Gastroesophageal sphincter (tissue), 4 donors: ENCODE data around the gene LEPROT. TPM values are rescaled to one million over a fixed set of nuclear protein-coding genes. Genes with fewer than 3 reads are reported as not detected.

ENCODE experiments used
- ATAC-seq: fragments of 150-250 bp; one replicate; pipeline ENCODE4 v1.9.1; 2016; ENCODE audit warnings: mild to moderate bottlenecking, moderate library complexity
- H3K27ac ChIP-seq, 4 donors: fragments of 200-600 bp; sonication (generic) in 3 of 4; 1 replicate in 3 of 4; 2 replicates in 1 of 4; pipeline ENCODE4 v1.5.1; 2016 to 2019
- H3K27me3 ChIP-seq: fragments of 200-600 bp; sonication (generic); one replicate; pipeline ENCODE4 v1.5.1; 2019
- H3K36me3 ChIP-seq, 2 donors: fragments of 200-600 bp; sonication (generic); one replicate each; pipeline ENCODE4 v1.5.1; 2019; ENCODE audit warnings: control low read depth in 1 of 2
- H3K4me1 ChIP-seq, 3 donors: fragments of 200-600 bp; sonication (generic); 1 replicate in 2 of 3; 2 replicates in 1 of 3; pipeline ENCODE4 v1.5.1; 2016 to 2019; ENCODE audit warnings: control low read depth in 2 of 3
- H3K4me3 ChIP-seq, 2 donors: fragments of 200-600 bp; sonication (generic); one replicate each; pipeline ENCODE4 v1.5.1; 2019; ENCODE audit warnings: mild to moderate bottlenecking in 1 of 2, moderate library complexity in 1 of 2
- H3K9me3 ChIP-seq, 3 donors: fragments of 200-600 bp; sonication (generic); one replicate each; pipeline ENCODE4 v1.5.1; 2017 to 2019; ENCODE audit warnings: control low read depth in 2 of 3
- CTCF ChIP-seq, 4 experiments: fragments of 200-600 bp in 2 of 4; fragments of 450-650 bp in 2 of 4; sonication (generic) in 1 of 4; IDR thresholded peaks; one replicate each; pipeline ENCODE4 v1.5.1; 2017 to 2019; ENCODE audit warnings: antibody characterized with exemption in 4 of 4, mild to moderate bottlenecking in 2 of 4, moderate library complexity in 2 of 4
- EP300 ChIP-seq: sonication (generic); formaldehyde crosslinking; IDR thresholded peaks from one replicate; pipeline ENCODE4 v1.6.1; 2017; ENCODE audit warnings: antibody characterized with exemption, mild to moderate bottlenecking
- POLR2A ChIP-seq, 2 donors: fragments of 450-650 bp; IDR thresholded peaks; one replicate each; pipeline ENCODE4 v1.6.1; 2017; ENCODE audit warnings: antibody characterized with exemption in 2 of 2, mild to moderate bottlenecking in 2 of 2, moderate library complexity in 1 of 2
- POLR2AphosphoS5 ChIP-seq: sonication (generic); formaldehyde crosslinking; IDR thresholded peaks from one replicate; pipeline ENCODE4 v1.6.1; 2017; ENCODE audit warnings: antibody characterized with exemption
- WGBS, 2 donors: methylation state at CpG; one replicate each; pipeline ENCODE4 v1.1.5; 2018; ENCODE audit warnings: low coverage in 1 of 2; 5-methylcytosine and 5-hydroxymethylcytosine counted together
- total RNA-seq, 4 donors: library from RNA; depleted of rRNA; stranded (reverse); fragments of >200 nt; gene quantifications; one replicate each; pipeline ENCODE4 v1.1.0, GENCODE V29; 2016

LEPROT gene
- total RNA-seq, 4 donors from 2014 or later = 66.3 to 106 (median 72.9) TPM

- ATAC-seq = no peak
- TF ChIP-seq POLR2A (IDR thresholded peaks at IDR 0.05) (no peak), EP300 (no peak), CTCF (IDR thresholded peaks at IDR 0.05) (no peak), POLR2AphosphoS5 (no peak)
- Histone ChIP-seq H3K9me3 (no peaks in the 10 kb centered on the region), H3K36me3 (peaks cover 0 to 25% of the 10 kb centered on the region in 2 donors), H3K4me3 (no peak overlapping the region), H3K27me3 (no peaks in the 10 kb centered on the region), H3K27ac (peak overlapping the region in 1 of 4 donors; percentile 19), H3K4me1 (peaks cover 0 to 21% (median 5%) of the 10 kb centered on the region in 3 donors)
- 7 to 46% methylated on average over 2 of the region's 2 CpGs for WGBS, 2 donors
These were observed 15.5 kb downstream of the LEPROT start for GRCh38 chr1:65435987-65436386.

GRCh38 chr1:65437616-65438015 lies 17.1 kb downstream of the LEPROT start:
- no peaks in the 10 kb centered on the region for H3K9me3 ChIP-seq
- WGBS, 2 donors = 90 to 97% methylated on average over 6 to 7 of the region's 7 CpGs

GRCh38 chr1:65440322-65440900 lies 19.9 kb downstream of the LEPROT start:
- Histone ChIP-seq H3K27ac (no peak overlapping the region), H3K27me3 (no peaks in the 10 kb centered on the region), H3K4me1 (peaks cover 0 to 10% (median 5%) of the 10 kb centered on the region in 3 donors), H3K9me3 (no peaks in the 10 kb centered on the region), H3K4me3 (no peak overlapping the region), H3K36me3 (no peaks in the 10 kb centered on the region)
- ATAC-seq = no peak
- TF ChIP-seq CTCF (IDR thresholded peaks at IDR 0.05) (no peak), POLR2A (IDR thresholded peaks at IDR 0.05) (no peak), POLR2AphosphoS5 (no peak), EP300 (no peak)
- 78 to 91% methylated on average over 10 to 12 of the region's 12 CpGs for WGBS, 2 donors

More at GRCh38 chr1:65437616-65438015, 17.1 kb downstream of the LEPROT start:
- no peaks in the 10 kb centered on the region for H3K27me3 ChIP-seq
- peaks cover 0 to 11% (median 5%) of the 10 kb centered on the region in 3 donors for H3K4me1 ChIP-seq
- H3K36me3 ChIP-seq = peaks cover 0 to 12% of the 10 kb centered on the region in 2 donors
- no peak overlapping the region for H3K4me3 ChIP-seq
- TF ChIP-seq EP300 = no peak
- TF ChIP-seq POLR2A (IDR thresholded peaks at IDR 0.05) = no peak
- TF ChIP-seq CTCF (IDR thresholded peaks at IDR 0.05) = no peak
- TF ChIP-seq POLR2AphosphoS5 = no peak
- no peak for ATAC-seq
- H3K27ac ChIP-seq = no peak overlapping the region

- Histone ChIP-seq H3K27me3 (no peaks in the 10 kb centered on the region), H3K36me3 (no peaks in the 10 kb centered on the region), H3K27ac (no peak overlapping the region), H3K4me3 (no peak overlapping the region), H3K4me1 (peaks cover 0 to 6% (median 3%) of the 10 kb centered on the region in 3 donors), H3K9me3 (no peaks in the 10 kb centered on the region)
- no peak for ATAC-seq
- 31 to 40% methylated on average over 1 of the region's 1 CpG for WGBS, 2 donors
- TF ChIP-seq POLR2A (IDR thresholded peaks at IDR 0.05) = no peak
- no peak for TF ChIP-seq CTCF (IDR thresholded peaks at IDR 0.05)
- no peak for TF ChIP-seq EP300
- no peak for TF ChIP-seq POLR2AphosphoS5
These were observed 20.4 kb downstream of the LEPROT start for GRCh38 chr1:65440915-65441314.

GRCh38 chr1:65441464-65441863 lies 21.0 kb downstream of the LEPROT start:
- TF ChIP-seq CTCF (IDR thresholded peaks at IDR 0.05) (no peak), POLR2AphosphoS5 (no peak), POLR2A (IDR thresholded peaks at IDR 0.05) (no peak), EP300 (no peak)

More at GRCh38 chr1:65441464-65441863, 21.0 kb downstream of the LEPROT start:
- no peak for ATAC-seq
- Histone ChIP-seq H3K27ac (no peak overlapping the region), H3K27me3 (no peaks in the 10 kb centered on the region), H3K9me3 (no peaks in the 10 kb centered on the region), H3K36me3 (no peaks in the 10 kb centered on the region), H3K4me1 (peaks cover 0 to under 1% (median 0%) of the 10 kb centered on the region in 3 donors), H3K4me3 (no peak overlapping the region)
- 26 to 29% methylated on average over 3 of the region's 3 CpGs for WGBS, 2 donors
